ENCODE data around the gene COPS2.
A peak's percentile ranks its signal among the peaks of the same experiment; 100 is the strongest.

Gene COPS2

GRCh38 chr15:49155834-49156627, 632 bp upstream of the COPS2 start:
- DNase-seq: no peak

GRCh38 chr15:49154799-49155109, 645 bp downstream of the COPS2 start:
- DNase-seq: no peak

- DNase-seq: no peak
Observed at GRCh38 chr15:49154359-49154758, 1.0 kb downstream of the COPS2 start.

GRCh38 chr15:49152552-49153312, 2.7 kb downstream of the COPS2 start:
- no peak for DNase-seq

GRCh38 chr15:49151831-49152230, 3.6 kb downstream of the COPS2 start:
- DNase-seq: no peak

GRCh38 chr15:49148727-49149126, 6.7 kb downstream of the COPS2 start:
- no peak for DNase-seq

- no peak for DNase-seq
Observed at GRCh38 chr15:49148298-49148697, 7.1 kb downstream of the COPS2 start.

GRCh38 chr15:49145651-49146609, 9.5 kb downstream of the COPS2 start:
- DNase-seq: peak; percentile 54 to 60

GRCh38 chr15:49137861-49138260, 17.5 kb downstream of the COPS2 start:
- DNase-seq: no peak

- no peak for DNase-seq
Observed at GRCh38 chr15:49135911-49136310, 19.5 kb downstream of the COPS2 start.

- no peak for DNase-seq
Observed at GRCh38 chr15:49135342-49135857, 20.0 kb downstream of the COPS2 start.

- no peak for DNase-seq
Observed at GRCh38 chr15:49134683-49135341, 20.6 kb downstream of the COPS2 start.

- DNase-seq: no peak
Observed at GRCh38 chr15:49131403-49131802, 24.0 kb downstream of the COPS2 start.

GRCh38 chr15:49124371-49124770, 31.0 kb downstream of the COPS2 start:
- DNase-seq: no peak

GRCh38 chr15:49122541-49123062, 32.8 kb downstream of the COPS2 start:
- no peak for DNase-seq

- DNase-seq: no peak
Observed at GRCh38 chr15:49121901-49122300, 33.5 kb downstream of the COPS2 start.

- no peak for DNase-seq
Observed at GRCh38 chr15:49120832-49121231, 34.6 kb downstream of the COPS2 start.

GRCh38 chr15:49116108-49116857, 39.1 kb downstream of the COPS2 start:
- DNase-seq: no peak

GRCh38 chr15:49115062-49115461, 40.3 kb downstream of the COPS2 start:
- no peak for DNase-seq

GRCh38 chr15:49110158-49110944, 45.0 kb downstream of the COPS2 start:
- DNase-seq: no peak

- no peak for DNase-seq
Observed at GRCh38 chr15:49103002-49103401, 52.4 kb downstream of the COPS2 start.
